ENCODE results near the gene FAM72A. TPM values are rescaled to one million over a fixed set of nuclear protein-coding genes. Genes with fewer than 3 reads are reported as not detected.
"Not testable (repeated sequence)": the region's sequence is repeated elsewhere in the genome, so short reads cannot be mapped to it uniquely, and the experiment has no call there.

FAM72A gene
- total RNA-seq, 2 donors from 2014 or later: 0.27 to 2.2 TPM

DNA sequence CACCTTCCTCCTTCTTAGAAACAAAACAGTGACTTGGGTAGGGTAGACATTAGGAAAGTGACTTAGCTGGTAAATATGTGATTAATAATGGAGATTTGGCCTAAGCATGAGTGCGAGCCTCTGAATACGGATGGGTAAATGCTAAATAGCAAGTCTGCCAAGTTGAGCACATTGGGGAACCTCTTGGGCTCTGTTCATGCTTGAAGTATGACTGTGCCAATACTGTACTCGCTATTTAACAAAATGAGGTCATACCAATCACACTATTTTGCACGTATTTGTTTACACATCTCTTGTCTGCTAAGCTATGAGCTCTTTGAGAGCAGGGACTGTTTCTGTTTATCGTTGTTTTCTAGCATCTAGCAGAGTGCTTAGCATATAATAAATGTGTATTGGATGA is 24.2 kb upstream of the FAM72A start:
- intact Hi-C loops (cut with DNase I); H3K36me3 ChIP-seq; H3K9me3 ChIP-seq; H3K27me3 ChIP-seq (replicated peaks; ENCODE audit: insufficient read depth); H3K4me3 ChIP-seq; H3K4me1 ChIP-seq (replicated peaks); H3K27ac ChIP-seq; DNase-seq (ENCODE audit: low spot score): not testable (repeated sequence)
- 78% methylated on average over 5 of the region's 5 CpGs for WGBS

DNA sequence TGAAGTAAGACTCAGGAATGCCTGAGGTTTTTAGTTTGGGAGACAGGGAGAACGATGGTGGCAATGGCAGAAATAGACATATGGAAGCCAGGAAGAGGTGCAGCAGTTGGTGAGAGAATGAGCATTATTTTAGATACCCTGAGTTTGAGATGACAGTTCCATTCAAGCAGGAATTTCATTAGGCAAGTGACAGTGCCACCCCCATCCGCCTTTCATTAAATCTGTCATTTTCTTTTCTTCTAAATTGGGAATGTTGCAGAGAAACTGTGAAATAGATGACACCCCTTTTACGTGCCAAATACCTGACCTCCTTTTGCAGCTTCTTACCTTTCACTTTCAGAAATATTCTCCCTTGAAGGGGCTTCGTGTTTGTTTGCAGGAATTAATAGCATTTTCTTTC is 22.7 kb upstream of the FAM72A start:
- H3K9me3 ChIP-seq; H3K27me3 ChIP-seq (replicated peaks; ENCODE audit: insufficient read depth); DNase-seq (ENCODE audit: low spot score); H3K27ac ChIP-seq; H3K36me3 ChIP-seq; H3K4me3 ChIP-seq; H3K4me1 ChIP-seq (replicated peaks); intact Hi-C loops (cut with DNase I): not testable (repeated sequence)
- 80% methylated on average over 4 of the region's 4 CpGs for WGBS

DNA sequence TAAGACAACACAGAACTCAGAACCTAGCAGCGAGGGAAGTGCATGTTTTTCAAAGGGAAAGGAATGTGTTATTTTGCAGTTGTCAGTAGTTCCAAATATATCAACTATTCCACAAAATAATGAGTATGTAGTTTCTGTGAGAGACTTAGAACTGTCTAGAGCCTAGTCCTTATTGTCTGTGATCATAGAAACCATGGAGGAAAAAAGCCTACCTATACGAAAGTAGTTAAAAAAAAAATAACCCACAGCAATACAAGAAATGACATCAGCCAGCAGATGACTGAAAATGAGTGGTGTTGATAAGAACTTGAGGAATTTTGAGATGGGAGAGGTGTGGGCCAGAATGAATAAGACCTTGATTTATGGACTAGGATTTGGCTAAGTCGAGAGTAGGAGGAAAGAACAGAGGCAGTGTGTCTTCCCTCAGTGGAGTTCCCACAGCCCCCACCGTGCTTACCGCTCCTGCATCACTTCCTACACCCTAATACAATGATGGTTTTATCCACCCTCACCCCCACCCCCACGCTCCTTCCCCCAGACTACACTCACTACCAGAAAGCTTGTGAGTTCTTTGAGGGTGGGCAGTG is 21.6 kb upstream of the FAM72A start:
- H3K36me3 ChIP-seq; H3K27ac ChIP-seq; H3K9me3 ChIP-seq; H3K4me1 ChIP-seq (replicated peaks); H3K27me3 ChIP-seq (replicated peaks; ENCODE audit: insufficient read depth); intact Hi-C loops (cut with DNase I); DNase-seq (ENCODE audit: low spot score); H3K4me3 ChIP-seq: not testable (repeated sequence)
- WGBS: 89% methylated on average over 2 of the region's 6 CpGs

DNA sequence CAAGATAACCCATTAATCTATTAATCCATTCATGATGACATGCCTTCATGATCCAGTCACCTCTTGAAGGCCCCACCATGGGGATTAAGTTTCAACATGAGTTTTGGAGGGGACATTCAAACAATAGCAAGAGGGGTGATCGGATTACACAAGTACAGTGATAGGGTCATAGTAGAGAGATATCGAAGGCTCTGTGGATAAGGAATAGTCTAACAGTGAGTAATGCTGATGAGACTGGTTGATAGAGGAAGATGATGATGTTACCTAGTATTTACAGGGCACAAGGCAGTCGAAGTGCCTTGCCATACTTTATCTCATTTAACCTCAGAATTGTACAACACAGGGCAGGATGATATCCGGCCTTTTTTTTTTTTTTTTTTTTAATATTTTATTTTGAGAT is 18.9 kb upstream of the FAM72A start:
- H3K4me3 ChIP-seq; DNase-seq (ENCODE audit: low spot score); intact Hi-C loops (cut with DNase I); H3K36me3 ChIP-seq; H3K27me3 ChIP-seq (replicated peaks; ENCODE audit: insufficient read depth); H3K4me1 ChIP-seq (replicated peaks); H3K27ac ChIP-seq; H3K9me3 ChIP-seq: not testable (repeated sequence)
- whole genome bisulfite sequencing: no CpG with 5 or more reads among the region's 4 CpGs

DNA sequence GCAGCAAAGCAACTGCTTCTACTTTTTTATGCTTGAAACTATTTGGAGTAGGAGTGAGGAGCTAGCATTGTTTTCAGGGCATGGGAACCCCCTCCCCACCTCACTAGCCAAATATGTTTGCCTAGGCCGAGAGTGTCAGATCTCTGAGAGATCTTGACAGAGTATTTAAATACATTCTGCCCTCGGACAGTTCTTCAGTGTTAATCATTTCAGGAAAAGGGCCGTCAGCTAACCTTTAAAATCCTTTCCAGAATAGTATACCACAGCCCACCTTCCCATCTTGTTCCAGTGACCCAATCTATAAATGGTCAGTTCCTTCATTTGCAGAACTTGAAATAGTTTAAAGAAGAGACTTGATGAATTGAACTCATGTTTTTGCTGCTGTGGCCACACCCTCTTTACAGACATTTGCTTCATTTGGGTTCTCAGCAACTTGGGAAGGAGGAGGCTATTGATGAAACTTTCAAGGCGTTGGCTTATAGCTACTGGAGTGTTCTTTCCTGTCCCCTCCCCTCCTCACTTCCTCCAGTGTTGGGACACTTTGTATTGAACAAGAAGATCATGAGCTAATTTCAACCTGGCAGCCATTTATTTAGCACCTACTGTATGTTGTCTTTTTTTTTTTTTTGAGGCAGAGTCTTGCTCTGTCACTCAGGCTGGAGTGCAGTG is 17.8 kb upstream of the FAM72A start:
- H3K36me3 ChIP-seq; H3K27me3 ChIP-seq (replicated peaks; ENCODE audit: insufficient read depth); H3K9me3 ChIP-seq; H3K4me1 ChIP-seq (replicated peaks); H3K27ac ChIP-seq; intact Hi-C loops (cut with DNase I); DNase-seq (ENCODE audit: low spot score); H3K4me3 ChIP-seq: not testable (repeated sequence)
- 45% methylated on average over 4 of the region's 4 CpGs for WGBS

DNA sequence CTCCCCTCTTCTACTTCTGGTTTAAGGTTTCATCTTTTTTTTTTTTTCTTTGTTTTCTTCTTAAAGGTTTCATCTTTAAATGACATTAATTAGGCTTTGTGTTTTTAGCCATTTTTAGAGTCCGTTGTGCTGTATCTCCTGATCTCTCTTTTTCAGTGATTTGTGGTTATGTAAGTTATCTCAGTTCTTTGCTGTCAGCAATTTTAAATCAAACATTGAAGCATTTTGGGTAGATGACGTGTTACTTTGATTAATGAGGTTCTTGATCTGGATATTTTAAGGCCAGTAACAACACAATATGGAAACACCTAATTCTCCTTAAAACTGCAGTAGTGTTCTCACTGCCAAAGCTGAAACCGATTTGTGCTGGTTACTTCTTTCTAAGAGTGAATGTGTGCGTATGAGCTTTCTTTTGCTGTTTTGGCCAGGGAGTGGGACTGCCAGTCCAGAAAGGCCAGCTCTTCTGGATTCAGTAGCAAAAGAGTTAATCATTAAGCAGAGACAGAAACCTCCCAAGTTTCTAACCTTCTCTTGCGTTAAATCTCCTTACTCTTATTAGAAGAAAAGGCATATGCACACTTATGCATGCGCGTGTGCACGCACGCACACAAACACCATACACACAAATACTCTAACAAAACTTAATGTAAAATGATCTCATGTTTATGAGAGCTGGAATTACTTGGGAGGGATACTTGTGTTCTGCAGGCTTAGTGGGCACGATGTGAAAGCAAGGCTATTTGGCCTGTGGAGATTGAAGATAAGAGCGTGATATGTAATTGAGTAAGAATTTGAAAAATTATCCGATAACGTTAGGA is 17.1 kb upstream of the FAM72A start:
- H3K4me3 ChIP-seq; H3K27ac ChIP-seq; H3K9me3 ChIP-seq; H3K4me1 ChIP-seq (replicated peaks); H3K36me3 ChIP-seq; H3K27me3 ChIP-seq (replicated peaks; ENCODE audit: insufficient read depth); intact Hi-C loops (cut with DNase I); DNase-seq (ENCODE audit: low spot score): not testable (repeated sequence)
- 3% methylated on average over 3 of the region's 13 CpGs for WGBS

DNA sequence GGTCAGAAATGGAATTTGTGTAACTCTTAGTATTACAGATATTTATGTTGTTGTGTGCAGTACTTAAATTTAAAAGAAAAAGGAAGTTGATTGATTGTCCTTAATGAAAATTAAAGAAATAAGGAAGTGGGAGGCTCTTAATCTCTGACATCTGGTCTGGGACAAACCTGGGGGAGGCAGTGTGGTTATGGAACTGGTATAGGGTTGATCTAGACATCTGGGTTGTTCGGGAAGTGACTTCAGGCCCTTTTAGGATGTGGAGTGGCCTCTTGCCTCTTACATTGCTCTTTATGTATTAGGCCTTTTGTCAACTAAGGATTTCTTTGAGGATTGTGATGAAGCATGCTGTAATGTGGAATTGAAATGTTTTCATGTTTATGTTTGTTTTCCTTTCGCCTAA is 16.1 kb upstream of the FAM72A start:
- WGBS: no CpG with 5 or more reads among the region's 2 CpGs

DNA sequence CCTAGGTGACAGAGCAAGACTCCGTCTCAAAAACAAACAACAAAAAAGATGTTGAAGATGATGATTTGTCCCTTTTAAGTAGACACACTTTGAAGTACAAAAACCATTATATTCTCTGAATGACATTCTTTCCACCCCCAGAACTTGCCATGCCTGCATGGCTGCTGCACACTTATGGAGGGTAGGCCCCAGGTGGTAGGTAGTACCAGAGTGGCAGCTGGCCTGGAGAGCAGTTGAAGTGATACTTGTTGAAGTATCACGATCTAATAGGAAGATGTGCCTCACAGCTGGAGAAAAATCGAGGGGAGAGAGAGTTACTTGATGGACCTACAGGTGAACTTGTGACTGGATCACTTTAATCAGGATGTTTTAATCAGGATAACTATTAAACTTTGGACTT is 15.6 kb upstream of the FAM72A start:
- WGBS: 92% methylated on average over 2 of the region's 3 CpGs
- DNase-seq (ENCODE audit: low spot score); H3K4me3 ChIP-seq; H3K9me3 ChIP-seq; intact Hi-C loops (cut with DNase I); H3K27ac ChIP-seq; H3K36me3 ChIP-seq; H3K4me1 ChIP-seq (replicated peaks); H3K27me3 ChIP-seq (replicated peaks; ENCODE audit: insufficient read depth): not testable (repeated sequence)

More for the DNA sequence above, 16.1 kb upstream of the FAM72A start:
- H3K27ac ChIP-seq; H3K4me3 ChIP-seq; H3K27me3 ChIP-seq (replicated peaks; ENCODE audit: insufficient read depth); H3K4me1 ChIP-seq (replicated peaks); H3K9me3 ChIP-seq; DNase-seq (ENCODE audit: low spot score); intact Hi-C loops (cut with DNase I); H3K36me3 ChIP-seq: not testable (repeated sequence)

DNA sequence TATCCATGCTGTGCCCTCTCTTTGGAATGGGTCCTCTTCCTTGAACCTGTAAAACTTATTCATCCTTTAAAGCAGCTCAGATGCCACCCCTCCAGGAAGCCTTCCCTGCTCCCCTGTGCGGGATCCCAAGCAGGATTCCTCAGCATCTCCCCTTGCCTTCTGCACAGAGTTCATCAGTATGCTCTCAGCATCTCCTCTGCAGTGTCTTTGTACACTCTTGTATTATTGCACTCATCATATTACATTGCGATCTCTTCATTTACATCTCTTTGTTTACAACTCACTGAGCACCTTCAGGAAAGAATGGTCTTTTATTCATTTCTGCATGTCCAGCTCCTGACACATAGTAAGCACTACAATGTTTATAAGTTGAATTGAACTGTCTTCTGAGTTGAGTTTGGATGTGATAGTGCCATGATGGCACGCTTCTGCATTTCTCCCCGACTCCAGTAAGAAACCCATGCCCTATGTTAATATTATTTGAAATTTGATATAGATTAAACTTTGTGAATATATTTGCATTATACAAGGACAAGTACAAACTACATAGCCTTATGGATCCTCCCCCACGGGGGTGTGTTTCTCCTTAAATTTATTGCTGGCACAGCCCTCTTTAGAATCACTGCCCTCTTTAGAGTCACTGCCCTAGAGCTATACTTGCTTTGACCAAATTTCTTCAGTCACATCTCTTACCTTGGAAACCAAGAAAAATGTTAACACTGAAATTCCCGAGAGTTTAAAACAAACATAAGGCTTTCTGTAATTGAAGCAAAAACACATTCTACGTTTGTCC is 13.2 kb upstream of the FAM72A start:
- H3K27ac ChIP-seq; H3K9me3 ChIP-seq; DNase-seq (ENCODE audit: low spot score); H3K4me3 ChIP-seq; H3K27me3 ChIP-seq (replicated peaks; ENCODE audit: insufficient read depth); H3K4me1 ChIP-seq (replicated peaks); H3K36me3 ChIP-seq; intact Hi-C loops (cut with DNase I): not testable (repeated sequence)
- WGBS: 75% methylated on average over 4 of the region's 7 CpGs

DNA sequence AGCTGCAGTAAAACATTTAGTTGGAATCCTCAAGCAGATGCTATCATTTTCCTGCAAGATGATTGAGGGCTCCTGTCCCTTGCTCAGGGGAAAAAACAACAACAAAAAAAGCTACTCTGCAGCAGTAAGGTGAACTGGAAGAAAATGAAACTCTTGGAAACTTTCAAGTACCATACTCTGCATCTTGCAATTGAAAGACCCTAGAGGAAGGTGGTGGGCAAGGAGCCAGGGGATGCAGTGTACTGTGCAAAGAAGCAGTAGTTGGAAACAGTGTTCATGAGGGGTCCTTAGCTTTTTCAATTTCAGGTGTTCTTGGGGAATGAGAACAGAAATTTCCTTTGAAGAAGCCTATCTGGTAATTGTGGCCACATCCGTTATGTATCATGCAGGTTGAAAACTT is 8.2 kb upstream of the FAM72A start:
- H3K9me3 ChIP-seq; H3K27me3 ChIP-seq (replicated peaks; ENCODE audit: insufficient read depth); H3K4me1 ChIP-seq (replicated peaks); H3K27ac ChIP-seq; H3K4me3 ChIP-seq; DNase-seq (ENCODE audit: low spot score); H3K36me3 ChIP-seq; intact Hi-C loops (cut with DNase I): not testable (repeated sequence)
- WGBS: no CpG with 5 or more reads among the region's 1 CpG

DNA sequence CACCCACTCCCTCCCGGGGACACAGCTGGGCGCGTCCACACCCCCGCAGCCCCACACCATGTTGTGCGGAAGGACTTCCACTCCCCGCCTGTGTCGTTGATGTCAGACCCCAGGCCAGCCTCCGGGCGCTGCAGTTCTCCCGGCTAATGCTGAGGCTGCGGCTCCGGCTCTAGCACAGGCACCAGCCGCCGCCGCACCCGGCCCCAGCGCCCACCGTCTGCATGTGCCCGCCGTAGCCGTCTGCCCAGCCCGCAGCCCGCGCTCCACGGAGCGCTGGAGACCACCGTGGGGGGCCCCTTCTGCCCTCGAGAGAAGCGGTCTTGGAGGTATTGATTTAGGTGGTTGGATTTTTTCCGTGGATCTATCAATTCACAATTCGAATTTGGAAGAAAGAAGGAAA is 2.9 kb upstream of the FAM72A start:
- DNase-seq (ENCODE audit: low spot score); intact Hi-C loops (cut with DNase I): not testable (repeated sequence)

DNA sequence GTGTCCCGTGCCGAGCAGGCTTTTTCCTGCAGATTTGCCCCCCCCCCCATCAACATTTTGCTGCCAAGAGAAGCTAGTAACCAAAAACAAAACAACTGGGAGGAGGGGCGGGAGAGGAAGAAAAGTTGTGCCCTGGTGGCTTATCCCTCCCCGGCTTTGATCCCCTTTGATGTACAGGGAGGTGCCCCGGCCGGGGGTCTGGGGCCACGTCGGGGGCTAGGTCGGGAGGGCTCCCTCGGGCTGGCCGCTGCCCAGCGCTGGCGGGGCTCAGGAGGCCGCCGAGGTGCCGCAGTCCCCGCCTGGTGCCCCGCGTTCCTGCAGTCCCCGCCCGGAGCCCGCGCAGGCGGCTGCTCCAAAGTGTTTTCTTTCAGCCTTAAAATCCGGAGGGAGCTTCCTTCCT is 2.2 kb upstream of the FAM72A start:
- H3K4me1 ChIP-seq (replicated peaks); H3K9me3 ChIP-seq; intact Hi-C loops (cut with DNase I); H3K27me3 ChIP-seq (replicated peaks; ENCODE audit: insufficient read depth); H3K36me3 ChIP-seq; DNase-seq (ENCODE audit: low spot score): not testable (repeated sequence)
- Histone ChIP-seq H3K4me3 (peak overlapping the region; percentile 31 to 37), H3K27ac (peak overlapping the region in 1 of 2 donors; percentile 54)
- WGBS: 4% methylated on average over 19 of the region's 25 CpGs

More for the DNA sequence above, 2.9 kb upstream of the FAM72A start:
- H3K27me3 ChIP-seq (replicated peaks; ENCODE audit: insufficient read depth); H3K4me1 ChIP-seq (replicated peaks); H3K27ac ChIP-seq; H3K9me3 ChIP-seq; H3K4me3 ChIP-seq; H3K36me3 ChIP-seq: not testable (repeated sequence)
- no CpG with 5 or more reads among the region's 31 CpGs for WGBS
